Coronary artery (tissue), 2 donors: ENCODE measurements around the gene IGF1.
A peak's percentile ranks its signal among the peaks of the same experiment; 100 is the strongest.

Source experiments
- DNase-seq: peaks from one replicate; pipeline ENCODE4 v3.0.0-alpha.2; 2017; ENCODE audit warnings: low spot score
- H3K27ac ChIP-seq, 2 donors: fragments of 200-600 bp; sonication (generic); one replicate each; pipeline ENCODE4 v1.5.1; 2016 to 2019
- H3K4me3 ChIP-seq: fragments of 200-600 bp; sonication (generic); 2 replicates; pipeline ENCODE4 v1.5.1; 2016; ENCODE audit warnings: mild to moderate bottlenecking, moderate library complexity
- CTCF ChIP-seq: fragments of 200-600 bp; sonication (generic); IDR thresholded peaks from one replicate; pipeline ENCODE4 v1.5.1; 2019; ENCODE audit warnings: antibody characterized with exemption

The IGF1 gene

GRCh38 chr12:102394200-102394599 lies 86.2 kb downstream of the IGF1 start:
- TF ChIP-seq CTCF = no peak
- Histone ChIP-seq H3K27ac (no peak overlapping the region), H3K4me3 (no peak overlapping the region)
- no peak for DNase-seq

- no peak for TF ChIP-seq CTCF
Measured at GRCh38 chr12:102390068-102390467, 90.3 kb downstream of the IGF1 start.

GRCh38 chr12:102388469-102388868 lies 91.9 kb downstream of the IGF1 start:
- Histone ChIP-seq H3K27ac (no peak overlapping the region), H3K4me3 (no peak overlapping the region)
- no peak for DNase-seq
- no peak for TF ChIP-seq CTCF

More at GRCh38 chr12:102390068-102390467, 90.3 kb downstream of the IGF1 start:
- no peak for DNase-seq
- Histone ChIP-seq H3K4me3 (no peak overlapping the region), H3K27ac (no peak overlapping the region)

- no peak for DNase-seq
- Histone ChIP-seq H3K4me3 (no peak overlapping the region), H3K27ac (no peak overlapping the region)
- no peak for TF ChIP-seq CTCF
Measured at GRCh38 chr12:102385343-102385742, 95.0 kb downstream of the IGF1 start.

GRCh38 chr12:102379346-102380162 lies 100.8 kb downstream of the IGF1 start:
- no peak overlapping the region for H3K27ac ChIP-seq
- no peak for TF ChIP-seq CTCF

GRCh38 chr12:102376781-102377180 lies 103.6 kb downstream of the IGF1 start:
- Histone ChIP-seq H3K4me3 (no peak overlapping the region), H3K27ac (peak overlapping the region in 1 of 2 donors; percentile 11)
- TF ChIP-seq CTCF = no peak
- no peak for DNase-seq

More at GRCh38 chr12:102379346-102380162, 100.8 kb downstream of the IGF1 start:
- DNase-seq = no peak
- no peak overlapping the region for H3K4me3 ChIP-seq

- DNase-seq = no peak
- no peak for TF ChIP-seq CTCF
- Histone ChIP-seq H3K4me3 (no peak overlapping the region), H3K27ac (peak overlapping the region in 1 of 2 donors; percentile 11)
Measured at GRCh38 chr12:102376181-102376747, 104.1 kb downstream of the IGF1 start.
